D721Med (cell line): Measurements from ENCODE around the gene IL37.

Experiments
- DNase-seq: peaks from one replicate; pipeline ENCODE4 v3.0.0; 2011; ENCODE audit warnings: low spot score; ENCODE audit not compliant: insufficient read length
- FAIRE-seq: peaks from 2 replicates; lab custom pipeline; 2011; peaks lifted over from hg19 to GRCh38; lab: Jason Lieb, UNC
- TF ChIP-seq, protein P1 (sequence below): IDR thresholded peaks from 2 replicates; pipeline ENCODE4 v1.5.1; 2012; ENCODE audit warnings: mild to moderate bottlenecking, control low read depth; ENCODE audit not compliant: insufficient read depth; ENCODE audit errors: missing control alignments

IL37 gene

DNA sequence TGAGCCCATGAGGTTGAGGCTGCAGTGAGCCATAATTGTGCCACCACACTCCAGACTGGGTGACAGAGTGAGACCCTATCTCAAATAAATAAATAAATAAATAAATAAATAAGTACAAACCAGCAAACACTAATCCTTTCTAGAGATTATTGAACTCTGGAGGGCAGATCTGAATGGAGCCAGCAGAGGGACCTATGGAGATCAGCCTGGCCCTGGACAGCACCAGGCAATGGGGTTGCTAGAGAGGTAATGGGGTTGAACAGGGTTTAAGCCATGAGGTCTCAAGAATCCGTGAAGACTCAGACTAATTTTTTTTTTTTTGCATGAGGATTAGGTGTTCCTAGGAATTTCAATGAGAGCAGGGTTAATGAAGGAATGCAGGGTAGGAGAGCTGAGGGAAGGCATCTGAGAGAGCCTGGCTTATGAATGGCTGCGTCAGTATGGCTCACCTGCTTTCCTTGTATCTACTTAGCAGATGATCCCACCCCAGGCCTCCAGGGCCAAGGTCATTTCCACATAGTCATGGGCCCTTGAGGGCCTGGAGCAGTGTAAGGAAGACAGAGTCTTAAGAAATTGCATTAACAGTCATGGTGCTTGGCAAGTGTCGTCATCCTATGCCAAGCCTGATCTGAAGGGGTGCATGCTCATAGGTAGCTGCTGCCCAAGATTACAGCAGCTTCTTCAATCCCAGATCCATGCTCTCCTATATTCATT is 34.6 kb upstream of the IL37 start:
- DNase-seq, result no peak
- no peak for FAIRE-seq

DNA sequence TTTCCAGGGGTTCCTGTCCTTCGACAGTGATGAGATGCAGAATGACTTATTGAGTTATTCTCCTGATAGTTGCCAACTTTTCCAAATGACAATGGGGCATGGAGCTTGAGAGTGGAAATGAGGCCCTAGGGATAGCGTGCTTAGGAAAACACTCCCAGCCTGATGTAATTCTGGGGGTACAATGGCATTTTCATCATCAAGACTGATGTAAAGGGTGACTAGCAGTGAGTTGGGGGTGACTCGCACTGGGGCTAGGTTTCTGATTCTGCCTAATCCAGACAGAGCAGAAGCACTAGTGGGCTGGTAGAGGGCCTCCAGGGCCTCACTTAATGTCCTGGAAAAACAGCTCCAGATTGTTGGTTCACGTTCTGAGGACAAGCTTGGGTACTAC is 34.0 kb upstream of the IL37 start:
- TF ChIP-seq, protein P1, sequence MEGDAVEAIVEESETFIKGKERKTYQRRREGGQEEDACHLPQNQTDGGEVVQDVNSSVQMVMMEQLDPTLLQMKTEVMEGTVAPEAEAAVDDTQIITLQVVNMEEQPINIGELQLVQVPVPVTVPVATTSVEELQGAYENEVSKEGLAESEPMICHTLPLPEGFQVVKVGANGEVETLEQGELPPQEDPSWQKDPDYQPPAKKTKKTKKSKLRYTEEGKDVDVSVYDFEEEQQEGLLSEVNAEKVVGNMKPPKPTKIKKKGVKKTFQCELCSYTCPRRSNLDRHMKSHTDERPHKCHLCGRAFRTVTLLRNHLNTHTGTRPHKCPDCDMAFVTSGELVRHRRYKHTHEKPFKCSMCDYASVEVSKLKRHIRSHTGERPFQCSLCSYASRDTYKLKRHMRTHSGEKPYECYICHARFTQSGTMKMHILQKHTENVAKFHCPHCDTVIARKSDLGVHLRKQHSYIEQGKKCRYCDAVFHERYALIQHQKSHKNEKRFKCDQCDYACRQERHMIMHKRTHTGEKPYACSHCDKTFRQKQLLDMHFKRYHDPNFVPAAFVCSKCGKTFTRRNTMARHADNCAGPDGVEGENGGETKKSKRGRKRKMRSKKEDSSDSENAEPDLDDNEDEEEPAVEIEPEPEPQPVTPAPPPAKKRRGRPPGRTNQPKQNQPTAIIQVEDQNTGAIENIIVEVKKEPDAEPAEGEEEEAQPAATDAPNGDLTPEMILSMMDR, result no peak
- no peak for DNase-seq
- no peak for FAIRE-seq

More for the DNA sequence above, 34.6 kb upstream of the IL37 start:
- TF ChIP-seq, protein P1, result no peak

DNA sequence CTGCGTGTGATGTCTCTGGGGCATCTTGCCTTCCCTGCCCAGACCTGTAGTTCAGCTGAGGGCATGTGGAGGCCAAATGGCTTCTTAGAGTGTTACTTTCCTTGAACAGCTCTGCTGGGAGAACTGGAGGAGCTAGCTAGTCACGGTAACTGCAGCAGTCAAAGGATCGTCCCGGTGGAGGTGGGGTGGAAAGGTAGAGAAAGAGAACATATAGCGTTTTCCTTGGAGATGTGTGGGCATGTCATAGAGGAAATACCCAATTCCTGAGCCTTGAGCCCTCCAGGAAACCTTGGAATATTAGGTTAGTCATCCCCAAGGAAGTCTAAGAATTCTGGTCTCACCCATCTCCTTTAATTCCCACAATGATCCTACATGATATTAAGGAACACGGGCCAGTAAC is 33.5 kb upstream of the IL37 start:
- FAIRE-seq (no peak), DNase-seq (no peak)
- TF ChIP-seq, protein P1, result no peak

DNA sequence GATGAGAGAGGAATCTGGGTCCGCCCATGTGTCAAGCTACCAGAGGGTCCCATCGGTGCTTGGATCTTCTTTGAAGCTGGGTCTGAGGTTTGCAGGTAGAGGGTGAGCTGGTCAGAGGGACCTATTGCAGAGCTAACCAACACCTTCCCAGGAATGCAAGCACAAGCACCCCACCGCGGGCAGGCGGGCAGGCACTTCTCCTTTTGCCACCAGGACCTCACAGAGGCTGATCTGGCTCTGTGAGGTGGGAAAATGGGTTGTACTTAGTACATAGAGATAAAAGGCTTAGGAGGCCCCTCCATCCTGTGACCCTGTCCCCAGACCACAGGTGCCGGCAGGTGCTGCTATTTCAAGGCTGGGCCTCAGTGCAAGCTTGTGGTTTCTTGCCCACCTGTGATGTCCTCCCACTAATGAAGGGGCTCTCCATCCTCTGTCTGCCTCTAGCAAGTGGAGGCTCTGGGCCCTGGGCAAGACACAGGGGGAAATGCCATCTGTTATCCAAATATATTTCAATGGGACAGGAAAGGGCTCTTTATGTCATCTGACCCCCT is 31.4 kb upstream of the IL37 start:
- DNase-seq (no peak), FAIRE-seq (no peak)
- TF ChIP-seq, protein P1, result no peak

DNA sequence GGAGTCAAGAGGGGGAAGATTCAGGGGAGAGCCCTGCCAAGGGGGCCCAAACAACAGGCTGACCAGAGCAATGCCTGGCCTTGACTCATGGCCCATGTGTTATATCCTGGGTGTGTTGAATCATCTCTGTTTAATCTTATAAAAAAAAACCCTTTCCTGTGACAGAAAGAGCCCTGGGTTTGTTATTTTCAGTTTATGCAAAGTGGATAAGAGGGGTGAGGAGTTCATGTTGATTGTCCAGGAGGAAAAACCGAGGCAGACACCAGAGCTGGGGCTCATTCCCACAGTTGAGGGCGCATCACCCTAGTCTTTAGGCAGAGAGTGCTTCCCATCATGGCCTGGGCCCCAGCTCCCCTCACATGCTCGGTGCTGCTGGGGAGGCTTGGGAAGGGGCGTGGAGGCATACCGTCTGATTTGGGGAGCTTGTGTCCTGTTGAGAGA is 30.9 kb upstream of the IL37 start:
- FAIRE-seq, result no peak
- DNase-seq, result no peak
- TF ChIP-seq, protein P1, result no peak

DNA sequence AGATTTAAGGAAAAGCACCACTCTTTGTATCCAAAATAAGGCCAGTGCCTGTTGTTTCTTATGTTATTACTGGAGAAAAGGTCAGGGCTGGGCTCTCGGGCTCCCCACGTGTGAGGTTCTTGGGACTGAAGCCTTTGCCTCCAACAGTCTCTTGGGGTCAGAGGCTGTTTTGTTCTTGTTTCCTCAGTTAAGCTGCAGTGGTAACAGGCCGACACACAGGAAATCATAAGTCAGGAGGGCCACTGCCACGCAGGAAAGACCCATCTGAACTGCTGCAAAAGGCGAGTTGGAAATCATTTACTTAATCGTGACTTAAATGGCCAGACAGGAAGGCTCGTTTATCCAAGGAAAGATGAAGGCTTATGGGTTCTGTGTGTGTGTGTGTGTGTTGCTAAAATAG is 30.3 kb upstream of the IL37 start:
- DNase-seq (no peak), FAIRE-seq (no peak)
- TF ChIP-seq, protein P1, result no peak

DNA sequence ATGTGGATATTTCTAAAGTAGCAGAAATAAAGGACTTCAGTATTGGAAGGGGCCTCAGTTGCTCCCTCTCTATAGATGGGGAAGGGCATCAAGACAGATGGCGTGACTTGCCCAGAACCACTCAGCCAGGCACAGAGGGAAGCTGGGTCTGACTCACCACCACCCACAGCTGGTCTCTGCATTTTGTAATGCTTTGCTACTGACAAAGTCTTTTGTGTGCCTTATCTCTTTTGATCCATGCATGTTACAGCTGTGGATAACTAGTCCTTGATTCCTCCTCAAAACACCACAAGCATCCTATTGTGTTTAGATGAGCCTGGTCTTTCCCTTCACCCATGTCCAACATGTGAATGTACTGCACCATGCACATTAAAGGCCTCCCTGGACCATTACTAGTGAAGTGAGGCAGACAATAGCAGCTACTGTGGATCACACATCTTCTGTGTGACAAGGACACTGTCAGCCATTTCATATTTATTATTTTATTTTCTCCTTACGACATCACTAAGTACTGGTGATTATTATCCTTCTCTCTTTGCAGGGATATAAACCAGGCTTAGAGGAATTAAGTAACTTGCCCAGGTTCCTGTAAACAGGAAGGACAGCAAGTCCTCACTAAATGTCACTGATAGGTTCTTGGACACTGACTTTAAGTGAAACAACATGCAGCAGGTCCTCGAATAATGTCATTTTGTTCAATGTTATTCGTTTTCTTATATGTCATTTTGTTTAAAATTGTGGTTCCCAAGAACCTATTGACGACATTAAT is 29.6 kb upstream of the IL37 start:
- FAIRE-seq (no peak), DNase-seq (no peak)
- TF ChIP-seq, protein P1, result no peak
